Osteoblast (primary cell): ENCODE measurements around the gene RAI1. TPM values are rescaled to one million over a fixed set of nuclear protein-coding genes. Genes with fewer than 3 reads are reported as not detected.

Experiments used
- DNase-seq: peaks from one replicate; pipeline ENCODE4 v3.0.0; 2011; ENCODE audit warnings: low spot score, mixed read lengths; ENCODE audit not compliant: insufficient read length; ENCODE audit errors: missing footprints
- H2AFZ ChIP-seq: 2 replicates; pipeline ENCODE4 v1.6.0; 2011; ENCODE audit warnings: mild to moderate bottlenecking, low read length
- H3K27ac ChIP-seq: 2 replicates; pipeline ENCODE4 v1.5.1; 2011; ENCODE audit warnings: mild to moderate bottlenecking, low read depth, low read length, moderate library complexity
- H3K27me3 ChIP-seq: 2 replicates; pipeline ENCODE4 v1.6.0; 2012; ENCODE audit warnings: mild to moderate bottlenecking, control low read depth, inconsistent platforms, low read length, moderate library complexity; ENCODE audit not compliant: insufficient read depth
- H3K36me3 ChIP-seq: 2 replicates; pipeline ENCODE4 v1.5.1; 2011; ENCODE audit warnings: mild to moderate bottlenecking, low read length, control low read depth, moderate library complexity; ENCODE audit not compliant: insufficient read depth
- H3K4me1 ChIP-seq: 2 replicates; pipeline ENCODE4 v1.5.1; 2011; ENCODE audit warnings: mild to moderate bottlenecking, low read length, control low read depth, moderate library complexity; ENCODE audit not compliant: insufficient read depth
- H3K4me2 ChIP-seq: 2 replicates; pipeline ENCODE4 v1.6.0; 2011; ENCODE audit warnings: mild to moderate bottlenecking, low read length; ENCODE audit not compliant: insufficient read depth
- H3K4me3 ChIP-seq: fragments of 200-600 bp; sonication (generic); 3 replicates; pipeline ENCODE4 v1.5.1; 2012; ENCODE audit warnings: mild to moderate bottlenecking, low read length, inconsistent platforms; ENCODE audit not compliant: insufficient read depth
- H3K79me2 ChIP-seq: 2 replicates; pipeline ENCODE4 v1.6.0; 2012; ENCODE audit warnings: mild to moderate bottlenecking, low read length, control low read depth, inconsistent platforms; ENCODE audit not compliant: insufficient read depth
- H3K9me3 ChIP-seq: 2 replicates; pipeline ENCODE4 v1.5.1; 2011; ENCODE audit warnings: low read depth, low read length, control low read depth
- H4K20me1 ChIP-seq: 2 replicates; pipeline ENCODE4 v1.6.0; 2012; ENCODE audit warnings: mild to moderate bottlenecking, low read length, control low read depth; ENCODE audit not compliant: insufficient read depth
- total RNA-seq: library from RNA; depleted of rRNA; stranded (reverse); fragments of >200 nt; gene quantifications from 2 replicates; pipeline ENCODE4 v1.2.3, GENCODE V29; 2012
- TF ChIP-seq, protein P1 (sequence below): IDR thresholded peaks from 2 replicates; pipeline ENCODE4 v1.5.1; 2011; ENCODE audit warnings: mild to moderate bottlenecking, low read depth, low read length, moderate library complexity; ENCODE audit errors: extremely low read depth

RAI1 gene
- total RNA-seq, 1 donor, result 15.6 TPM

- Histone ChIP-seq H3K36me3 (peaks cover 41% of the 10 kb centered on the region), H4K20me1 (peaks cover 37% of the 10 kb centered on the region), H3K27ac (no peak overlapping the region), H3K4me3 (no peak overlapping the region), H2AFZ (no peak overlapping the region), H3K9me3 (no peaks in the 10 kb centered on the region), H3K27me3 (no peaks in the 10 kb centered on the region), H3K4me2 (no peak overlapping the region), H3K4me1 (peaks cover 8% of the 10 kb centered on the region), H3K79me2 (peaks cover 10% of the 10 kb centered on the region)
- TF ChIP-seq, protein P1, sequence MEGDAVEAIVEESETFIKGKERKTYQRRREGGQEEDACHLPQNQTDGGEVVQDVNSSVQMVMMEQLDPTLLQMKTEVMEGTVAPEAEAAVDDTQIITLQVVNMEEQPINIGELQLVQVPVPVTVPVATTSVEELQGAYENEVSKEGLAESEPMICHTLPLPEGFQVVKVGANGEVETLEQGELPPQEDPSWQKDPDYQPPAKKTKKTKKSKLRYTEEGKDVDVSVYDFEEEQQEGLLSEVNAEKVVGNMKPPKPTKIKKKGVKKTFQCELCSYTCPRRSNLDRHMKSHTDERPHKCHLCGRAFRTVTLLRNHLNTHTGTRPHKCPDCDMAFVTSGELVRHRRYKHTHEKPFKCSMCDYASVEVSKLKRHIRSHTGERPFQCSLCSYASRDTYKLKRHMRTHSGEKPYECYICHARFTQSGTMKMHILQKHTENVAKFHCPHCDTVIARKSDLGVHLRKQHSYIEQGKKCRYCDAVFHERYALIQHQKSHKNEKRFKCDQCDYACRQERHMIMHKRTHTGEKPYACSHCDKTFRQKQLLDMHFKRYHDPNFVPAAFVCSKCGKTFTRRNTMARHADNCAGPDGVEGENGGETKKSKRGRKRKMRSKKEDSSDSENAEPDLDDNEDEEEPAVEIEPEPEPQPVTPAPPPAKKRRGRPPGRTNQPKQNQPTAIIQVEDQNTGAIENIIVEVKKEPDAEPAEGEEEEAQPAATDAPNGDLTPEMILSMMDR, result no peak
- no peak for DNase-seq
These were observed 135.1 kb downstream of the RAI1 start for GRCh38 chr17:17816240-17816814.

DNA sequence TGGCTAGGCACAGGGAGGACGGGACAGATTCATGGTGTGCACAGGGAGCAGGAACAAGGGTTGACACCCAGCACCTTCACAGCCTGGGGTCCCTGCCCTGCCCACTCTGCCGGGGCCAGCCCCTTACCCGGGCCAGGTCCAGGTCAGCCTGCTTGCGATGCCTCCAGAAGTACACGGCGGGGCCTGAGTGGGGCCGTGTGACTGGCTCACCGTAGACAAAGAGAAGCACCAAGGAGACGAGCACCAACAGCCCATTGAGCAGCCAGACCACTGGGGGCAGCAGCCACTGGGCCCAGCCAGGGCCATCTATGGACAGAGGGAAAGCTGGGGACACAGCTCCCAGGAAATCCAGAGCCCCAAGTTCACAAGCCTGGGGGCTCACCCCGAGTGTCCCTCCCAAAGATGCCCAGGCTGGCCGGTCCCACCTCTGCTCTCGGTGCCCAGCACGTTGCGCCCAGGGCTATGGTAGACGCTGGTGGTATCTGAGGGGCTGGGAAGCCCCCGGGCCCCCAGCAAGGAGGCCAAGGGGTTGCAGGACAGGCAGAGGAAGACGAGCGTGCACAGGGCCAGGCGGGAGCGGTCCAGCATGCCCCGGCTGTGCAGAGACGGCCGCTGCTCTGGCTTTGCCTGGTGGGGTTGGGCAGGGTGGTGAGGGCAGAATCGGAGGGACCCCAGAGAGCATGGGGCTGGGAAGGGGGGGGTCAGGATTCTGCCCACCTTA is 135.7 kb downstream of the RAI1 start:
- H3K36me3 ChIP-seq, result peaks cover 36% of the 10 kb centered on the region
- peaks cover 39% of the 10 kb centered on the region for H4K20me1 ChIP-seq
- TF ChIP-seq, protein P1, result no peak
- peaks cover 10% of the 10 kb centered on the region for H3K4me1 ChIP-seq
- H3K27ac ChIP-seq, result no peak overlapping the region
- DNase-seq, result peak; percentile 92
- H3K4me3 ChIP-seq, result no peak overlapping the region
- no peaks in the 10 kb centered on the region for H3K9me3 ChIP-seq
- no peaks in the 10 kb centered on the region for H3K27me3 ChIP-seq
- peaks cover 16% of the 10 kb centered on the region for H3K79me2 ChIP-seq
- no peak overlapping the region for H2AFZ ChIP-seq
- no peak overlapping the region for H3K4me2 ChIP-seq

GRCh38 chr17:17817552-17817947 is 136.3 kb downstream of the RAI1 start:
- H3K4me3 ChIP-seq, result no peak overlapping the region
- H3K79me2 ChIP-seq, result peaks cover 20% of the 10 kb centered on the region
- peaks cover 16% of the 10 kb centered on the region for H3K4me1 ChIP-seq
- no peak for DNase-seq
- no peak overlapping the region for H3K4me2 ChIP-seq
- TF ChIP-seq, protein P1, result no peak
- peaks cover 42% of the 10 kb centered on the region for H4K20me1 ChIP-seq
- H3K27ac ChIP-seq, result no peak overlapping the region
- H3K27me3 ChIP-seq, result no peaks in the 10 kb centered on the region
- H2AFZ ChIP-seq, result no peak overlapping the region
- no peaks in the 10 kb centered on the region for H3K9me3 ChIP-seq
- peaks cover 31% of the 10 kb centered on the region for H3K36me3 ChIP-seq

DNA sequence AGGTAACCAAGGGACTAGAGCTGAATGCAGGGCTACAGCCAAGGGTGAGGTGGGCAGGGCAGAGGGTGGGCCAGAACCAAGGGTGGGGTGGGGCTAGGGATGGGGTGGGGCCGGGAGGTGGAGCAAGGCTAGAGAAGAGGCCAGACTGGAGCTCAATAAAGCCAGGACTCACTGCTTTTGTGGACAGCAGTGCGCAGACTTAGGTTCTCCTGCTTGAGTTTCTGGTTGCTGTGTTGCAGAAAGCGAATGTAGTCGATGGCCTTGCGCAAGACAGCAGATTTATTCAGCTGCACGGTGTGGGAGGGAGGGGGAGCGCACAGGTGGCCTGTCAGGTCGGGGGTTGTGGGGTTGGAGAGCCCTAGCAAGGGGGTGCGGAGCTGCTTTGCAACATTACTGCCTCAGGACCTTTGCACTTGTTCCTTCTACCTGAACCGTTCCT is 136.8 kb downstream of the RAI1 start:
- H2AFZ ChIP-seq, result no peak overlapping the region
- peaks cover 26% of the 10 kb centered on the region for H3K79me2 ChIP-seq
- no peak overlapping the region for H3K4me3 ChIP-seq
- peaks cover 47% of the 10 kb centered on the region for H4K20me1 ChIP-seq
- TF ChIP-seq, protein P1, result no peak
- H3K4me1 ChIP-seq, result peaks cover 21% of the 10 kb centered on the region
- peaks cover 26% of the 10 kb centered on the region for H3K36me3 ChIP-seq
- H3K27ac ChIP-seq, result no peak overlapping the region
- H3K9me3 ChIP-seq, result no peaks in the 10 kb centered on the region
- H3K27me3 ChIP-seq, result no peaks in the 10 kb centered on the region
- peak; percentile 95 for DNase-seq
- H3K4me2 ChIP-seq, result no peak overlapping the region
